Left forelimb (tissue), 1 donor: Measurements from ENCODE around the gene SAP130.
A peak's percentile ranks its signal among the peaks of the same experiment; 100 is the strongest.

Source experiments
- DNase-seq: peaks from one replicate; pipeline ENCODE4 v3.0.0-alpha.2; 2018; ENCODE audit warnings: low spot score

SAP130 gene

DNA sequence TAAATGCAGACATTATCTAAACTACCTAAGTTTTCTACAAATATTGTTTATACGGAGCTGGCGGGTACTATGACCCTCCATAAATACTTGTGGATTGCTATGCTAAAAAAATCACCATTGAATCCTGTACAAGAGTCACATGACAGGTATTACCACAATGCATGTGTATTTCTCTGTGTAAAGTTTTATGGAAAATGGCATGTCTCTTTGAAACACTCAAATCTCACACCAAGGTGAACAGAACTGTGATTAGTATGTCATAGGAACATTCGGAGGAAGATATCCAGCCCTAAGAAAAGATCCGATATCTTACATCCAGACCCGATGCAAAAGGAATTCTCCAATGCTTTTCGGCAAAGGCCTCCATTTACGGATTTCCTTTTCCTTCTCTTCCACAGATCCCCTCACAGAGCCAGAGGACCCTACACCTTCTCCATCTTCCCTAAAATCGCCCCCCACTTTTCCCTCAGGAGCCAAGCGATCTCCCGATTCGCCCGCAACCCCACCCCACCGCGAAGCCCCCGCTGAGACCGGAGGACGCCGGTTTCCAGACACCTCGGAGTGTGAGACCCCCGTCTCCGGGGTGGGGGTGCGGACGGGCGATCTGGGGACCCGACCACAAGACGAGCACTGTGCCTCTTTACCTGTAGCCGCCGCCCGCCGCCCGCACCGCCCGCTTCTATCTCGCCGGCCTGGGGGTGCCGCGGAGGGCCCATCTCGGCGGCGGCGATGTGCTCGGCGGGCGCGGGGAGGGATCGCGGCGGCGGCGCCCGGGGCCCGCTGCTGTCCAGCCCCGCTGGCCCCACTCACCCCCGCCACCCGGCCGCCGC lies 1.2 kb downstream of the SAP130 start:
- peak; percentile 66 for DNase-seq

DNA sequence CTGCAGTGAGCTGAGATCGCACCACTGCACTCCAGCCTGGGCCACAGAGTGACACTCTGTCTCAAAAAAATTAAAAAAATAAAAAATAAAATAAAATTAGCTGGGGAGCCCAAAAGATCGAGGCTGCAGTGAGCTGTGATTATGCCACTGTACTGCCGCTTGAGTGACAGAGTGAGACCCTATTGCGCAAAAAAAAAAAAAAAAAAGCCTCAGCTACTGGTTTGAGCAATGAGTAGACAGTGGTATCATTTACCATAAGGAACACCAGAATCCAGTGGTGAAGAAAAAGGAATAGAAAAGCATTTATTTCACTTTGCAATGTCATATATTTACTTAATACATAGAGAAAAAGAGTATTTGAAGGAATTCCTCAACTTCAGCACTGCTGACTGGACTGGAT lies 3.0 kb downstream of the SAP130 start:
- no peak for DNase-seq

DNA sequence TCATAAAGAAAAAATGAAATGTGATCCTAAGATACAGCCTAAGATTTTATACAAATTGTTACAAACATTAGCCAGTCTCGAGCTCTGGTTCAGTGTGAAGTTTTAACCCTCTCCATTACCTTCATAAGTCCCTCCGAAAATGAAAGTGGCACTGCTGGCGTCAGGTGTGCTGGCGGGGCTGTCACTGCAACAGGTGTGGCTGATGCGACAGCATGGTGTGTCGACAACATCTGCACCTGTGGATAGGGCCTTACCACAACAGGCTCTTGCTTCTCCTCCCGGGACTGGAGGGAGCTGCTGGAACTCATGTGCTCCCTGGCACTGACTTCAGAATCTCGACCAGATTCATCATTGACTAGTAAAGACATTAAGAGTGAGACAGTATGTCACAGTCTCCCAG lies 10.3 kb downstream of the SAP130 start:
- no peak for DNase-seq

DNA sequence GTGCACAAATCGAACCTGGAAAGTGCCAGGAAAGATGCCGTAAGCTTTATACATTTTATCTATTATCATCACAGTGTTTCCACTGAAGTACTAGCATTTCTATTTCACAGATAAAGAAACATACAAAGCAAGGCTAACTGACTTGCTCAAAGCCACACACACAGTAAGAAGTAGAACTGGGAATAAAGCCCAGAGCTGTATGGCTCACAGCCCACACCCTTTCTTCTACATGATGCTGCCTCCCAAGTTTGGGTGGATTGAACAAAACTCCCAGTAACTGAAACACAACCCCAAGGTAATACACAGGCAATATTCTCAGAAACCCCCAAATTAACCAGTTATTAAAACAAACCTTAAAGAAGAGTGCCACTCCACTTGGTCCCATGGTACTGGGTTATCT lies 11.2 kb downstream of the SAP130 start:
- DNase-seq: no peak

DNA sequence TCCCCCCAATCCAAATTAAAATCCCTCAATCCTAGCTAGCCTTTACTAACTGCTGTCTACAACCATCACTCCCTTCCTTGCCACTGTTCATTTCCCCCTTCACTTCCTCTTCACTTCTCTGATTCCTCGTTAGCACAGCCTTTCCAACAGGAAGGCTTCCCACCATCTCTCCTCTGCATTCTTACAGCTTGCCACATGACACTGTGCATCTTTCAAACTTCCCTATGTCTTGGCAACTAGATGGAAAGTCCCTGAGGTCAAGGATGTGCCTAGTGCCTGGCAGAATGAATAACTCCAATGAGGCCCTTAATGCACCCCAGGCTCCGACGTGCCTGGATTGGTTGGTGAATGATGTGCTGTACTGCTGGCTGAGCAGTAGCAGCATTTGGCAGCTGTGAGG lies 15.2 kb downstream of the SAP130 start:
- DNase-seq: no peak

DNA sequence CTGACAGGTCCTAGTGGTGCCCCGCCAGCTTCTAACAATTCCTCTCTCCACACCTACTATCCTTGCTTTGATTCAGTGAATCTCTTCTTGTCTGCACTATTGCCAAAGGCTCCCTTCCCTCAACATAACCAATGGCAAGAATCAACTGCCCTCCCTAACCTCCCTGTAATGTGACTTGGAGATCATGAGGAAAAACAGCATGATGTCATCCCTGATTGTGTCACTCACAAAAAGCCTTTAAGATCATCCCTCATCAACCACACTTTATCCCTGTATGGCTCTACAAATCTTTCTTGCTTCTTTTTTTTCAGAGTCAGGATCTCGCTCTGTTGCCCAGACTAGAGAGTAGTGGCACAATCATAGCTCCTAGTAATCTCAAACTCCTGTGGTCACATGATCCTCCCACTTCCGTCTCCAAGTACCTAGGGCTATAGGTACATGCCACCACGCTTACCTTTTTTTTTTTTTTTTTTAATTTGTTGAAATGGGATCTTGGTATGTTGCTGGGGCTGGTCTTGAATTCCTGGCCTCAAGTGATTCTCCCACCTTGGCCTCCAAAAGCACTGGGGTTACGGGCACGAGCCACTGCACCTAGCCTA lies 19.7 kb downstream of the SAP130 start:
- DNase-seq: no peak

DNA sequence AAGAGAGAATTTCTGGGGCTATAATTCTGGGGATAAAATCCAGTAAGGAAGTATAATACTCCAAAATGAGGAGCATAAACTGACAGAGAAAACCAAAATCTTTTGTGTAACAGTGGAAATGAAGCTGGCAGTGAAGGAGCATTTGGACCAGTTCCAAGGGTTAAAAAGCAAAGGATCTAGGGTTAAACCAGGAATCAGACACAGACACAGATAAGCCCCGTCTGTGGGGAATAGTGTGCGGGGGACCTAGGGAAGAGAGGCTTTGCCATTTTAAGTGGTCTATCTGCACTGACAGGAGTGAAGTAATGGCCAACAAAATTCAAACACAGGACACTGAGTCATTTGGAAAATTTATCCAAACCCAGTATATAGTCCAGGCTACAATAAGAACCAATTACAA lies 23.4 kb downstream of the SAP130 start:
- no peak for DNase-seq

DNA sequence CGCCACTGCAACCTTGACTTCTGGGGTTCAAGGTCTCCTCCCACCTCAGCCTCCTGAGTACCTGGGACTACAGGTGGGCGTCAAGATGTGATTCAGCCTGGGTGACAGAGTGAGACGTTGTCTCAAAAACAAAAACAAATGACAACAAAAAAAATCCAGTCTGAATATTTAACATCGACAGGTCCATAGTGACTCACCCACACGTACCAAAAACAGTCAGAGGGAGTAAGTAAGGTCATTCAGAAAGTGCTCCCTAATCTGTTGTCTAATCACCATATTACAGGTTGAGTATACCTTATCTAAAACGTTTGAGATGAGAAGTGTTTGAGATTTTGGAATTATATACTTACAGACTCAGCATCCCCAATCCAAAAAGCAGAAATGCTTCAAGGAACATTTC lies 24.4 kb downstream of the SAP130 start:
- DNase-seq: no peak

DNA sequence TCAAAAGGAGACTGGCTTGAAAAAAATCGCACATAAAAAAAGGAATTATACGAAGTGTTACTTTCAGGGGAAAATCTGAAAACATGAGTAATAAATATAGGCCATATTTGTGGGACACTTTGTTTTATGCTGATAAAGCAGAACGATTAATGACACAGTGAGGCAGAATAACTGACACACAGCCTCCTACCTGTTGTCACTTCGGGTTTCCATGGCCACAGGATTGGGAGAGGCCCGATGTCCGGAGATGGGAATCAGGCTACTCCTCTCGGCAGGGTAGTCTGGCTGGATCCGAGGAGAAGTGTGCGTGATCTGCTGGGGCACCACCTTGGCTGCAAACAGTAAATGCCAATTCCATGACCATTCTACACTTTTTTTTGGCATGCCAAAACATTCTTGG lies 31.7 kb downstream of the SAP130 start:
- DNase-seq: no peak

DNA sequence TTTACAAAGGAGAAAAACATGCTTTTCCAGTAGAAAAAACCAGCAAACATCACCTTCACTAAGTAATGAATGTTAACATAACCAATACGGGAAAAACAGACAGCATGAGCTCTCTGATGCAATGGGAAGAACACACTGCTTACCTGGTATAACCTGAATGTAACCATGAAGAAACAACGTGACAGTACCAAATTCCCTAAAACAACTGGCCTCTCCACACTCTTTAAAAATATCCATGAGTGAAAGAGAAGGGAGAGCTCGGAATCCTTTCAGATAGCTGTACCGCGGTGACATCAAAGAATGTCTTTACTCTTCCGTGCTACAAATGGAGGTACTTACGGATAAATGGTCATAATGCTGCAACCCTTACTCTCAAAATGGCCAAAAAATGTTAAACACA lies 32.1 kb downstream of the SAP130 start:
- DNase-seq: no peak

DNA sequence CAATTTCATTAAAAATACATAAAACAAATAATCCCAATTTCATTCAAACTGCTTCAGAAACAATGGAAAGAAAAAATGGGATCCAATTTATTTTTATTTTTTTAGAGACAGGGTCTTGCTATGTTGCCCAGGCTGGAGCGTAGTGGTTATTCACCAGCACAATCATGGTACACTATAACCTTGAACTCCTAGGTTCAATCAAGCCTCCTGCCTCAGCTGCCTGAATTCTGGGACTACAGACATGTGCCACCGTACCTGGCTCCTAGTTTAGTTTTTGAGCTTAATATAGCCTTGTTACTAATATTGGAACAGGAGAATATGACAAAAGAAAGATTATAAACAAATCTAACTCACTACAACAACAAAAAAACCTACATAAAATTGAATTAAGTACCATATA lies 34.2 kb downstream of the SAP130 start:
- DNase-seq: no peak

DNA sequence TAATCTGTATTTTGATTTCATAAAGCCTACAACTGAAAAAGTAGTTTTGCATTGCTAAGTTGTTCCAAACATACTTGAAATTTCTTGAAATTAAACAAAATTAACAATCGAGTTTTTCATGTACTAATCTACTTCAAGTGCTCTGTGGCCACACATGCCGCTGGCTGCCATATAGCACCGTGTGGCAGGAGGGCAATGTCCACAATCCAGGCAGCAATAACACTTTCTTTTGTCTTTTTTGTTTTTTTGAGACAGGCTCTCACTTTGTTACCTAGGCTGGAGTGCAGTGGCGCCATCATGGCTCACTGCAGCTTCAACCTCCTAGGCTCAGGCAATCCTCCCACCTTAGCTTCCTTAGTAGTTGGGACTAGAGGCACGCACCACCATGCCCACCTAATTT lies 36.1 kb downstream of the SAP130 start:
- no peak for DNase-seq

DNA sequence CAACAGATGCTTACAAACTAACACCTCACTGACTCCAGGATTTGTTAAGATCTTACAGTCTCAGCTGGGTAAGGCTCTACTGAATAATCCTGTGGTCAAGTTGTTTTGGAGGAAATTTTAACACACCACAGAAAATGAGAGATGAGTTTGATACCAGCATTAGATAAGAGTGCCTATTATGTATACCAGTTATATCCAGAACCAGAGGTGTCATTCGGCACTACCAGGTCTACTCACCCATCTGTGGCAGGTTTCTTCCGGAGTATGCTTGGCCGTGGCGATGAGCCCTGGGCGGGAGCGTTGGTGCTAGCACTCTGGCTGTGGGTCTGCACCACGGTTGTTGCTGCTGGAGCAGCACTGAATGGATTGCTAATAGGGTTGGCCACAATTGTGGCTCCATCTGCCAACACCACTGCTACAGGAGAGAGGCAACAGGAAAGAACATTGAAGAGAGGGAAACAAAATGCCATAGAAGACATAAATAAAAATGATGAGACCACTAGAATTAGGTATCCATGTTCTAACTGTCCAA lies 41.2 kb downstream of the SAP130 start:
- DNase-seq: no peak

DNA sequence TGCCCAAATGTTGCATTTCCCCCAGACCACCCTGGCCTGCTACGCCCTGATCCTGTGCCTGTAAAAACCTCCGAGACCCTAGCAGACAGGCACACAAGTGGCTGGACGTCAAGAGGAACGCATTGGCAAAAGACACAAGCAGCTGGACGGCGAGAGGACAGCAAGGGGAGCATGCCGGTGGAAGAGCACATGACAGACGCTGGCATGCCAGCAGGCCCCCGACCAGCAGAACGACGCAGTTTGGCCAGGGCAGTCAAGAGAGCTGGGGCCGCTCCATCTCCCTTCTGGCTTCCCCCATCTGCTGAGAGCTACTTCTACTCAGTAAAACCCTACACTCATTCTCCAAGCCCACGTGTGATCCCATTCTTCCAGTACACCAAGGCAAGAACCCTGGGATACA lies 42.1 kb downstream of the SAP130 start:
- DNase-seq: no peak

DNA sequence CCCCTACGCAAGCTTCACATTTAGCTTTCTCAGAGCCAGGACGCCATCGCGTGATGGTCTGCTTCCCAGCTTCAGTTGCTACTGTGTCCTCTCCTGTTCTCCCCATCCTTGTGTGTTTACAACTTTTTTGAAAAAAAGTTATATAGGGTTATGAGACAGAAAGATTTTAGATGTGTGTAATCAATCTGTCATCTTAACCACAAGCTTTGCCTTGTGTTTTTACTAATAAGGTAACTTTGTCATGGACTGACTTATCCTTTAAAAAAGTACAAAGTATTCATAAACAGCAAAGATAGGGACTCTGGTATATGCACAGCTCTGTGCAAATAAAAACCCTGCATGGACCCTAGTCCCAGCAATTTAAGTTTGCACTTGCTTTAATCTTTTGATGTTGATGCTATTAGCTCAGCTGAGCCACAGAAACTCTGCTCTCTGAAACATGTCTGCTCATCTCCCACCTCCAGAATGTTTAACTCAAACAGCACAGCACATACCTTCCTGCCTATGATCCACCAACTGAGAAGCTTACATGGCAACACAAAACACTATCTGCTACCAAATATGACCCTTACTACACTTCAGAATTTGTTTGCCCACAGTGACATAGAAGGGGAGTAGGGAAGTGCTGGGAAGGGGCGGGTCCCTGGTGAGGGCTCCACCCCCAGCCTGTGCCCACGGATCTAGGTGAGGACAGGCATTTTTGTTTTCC lies 42.7 kb downstream of the SAP130 start:
- DNase-seq: no peak

DNA sequence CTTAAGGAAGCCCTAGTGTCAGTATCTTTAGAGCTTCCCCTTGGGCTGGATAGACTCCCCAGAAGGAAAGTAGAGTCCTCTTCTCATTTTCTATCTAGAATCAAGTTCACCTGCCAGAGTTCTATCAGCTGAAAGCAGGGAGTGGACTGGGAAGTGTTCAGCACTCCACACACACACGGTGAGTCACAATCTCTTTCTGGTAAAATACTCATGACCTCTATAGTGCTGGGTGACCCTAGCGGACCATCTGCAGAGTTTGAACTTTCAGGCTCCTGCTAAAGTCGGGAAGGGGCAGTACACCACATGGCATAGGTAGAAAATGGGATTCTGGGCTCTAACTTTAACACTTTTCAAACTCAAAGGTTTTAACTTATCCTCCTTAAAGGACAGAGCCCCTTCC lies 43.3 kb downstream of the SAP130 start:
- DNase-seq: no peak

DNA sequence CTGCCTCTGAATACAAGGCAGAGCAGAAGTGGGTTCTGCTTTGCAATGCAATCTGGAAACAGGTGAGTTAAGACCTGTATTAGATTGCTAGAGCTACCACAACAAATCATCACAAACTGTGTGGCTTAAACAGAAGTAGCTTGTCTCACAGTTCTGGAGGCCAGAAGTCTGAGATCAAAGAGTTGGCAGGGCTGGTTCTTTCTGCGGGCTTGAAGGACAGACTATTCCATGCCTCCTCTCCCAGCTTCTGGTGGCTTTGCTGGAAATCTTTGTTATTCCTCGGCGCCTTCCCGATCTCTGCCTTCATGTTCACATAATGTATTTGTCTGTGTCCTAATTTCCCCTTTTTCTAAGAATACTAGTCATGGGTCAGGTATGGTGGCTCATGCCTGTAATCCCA lies 58.4 kb downstream of the SAP130 start:
- DNase-seq: no peak

DNA sequence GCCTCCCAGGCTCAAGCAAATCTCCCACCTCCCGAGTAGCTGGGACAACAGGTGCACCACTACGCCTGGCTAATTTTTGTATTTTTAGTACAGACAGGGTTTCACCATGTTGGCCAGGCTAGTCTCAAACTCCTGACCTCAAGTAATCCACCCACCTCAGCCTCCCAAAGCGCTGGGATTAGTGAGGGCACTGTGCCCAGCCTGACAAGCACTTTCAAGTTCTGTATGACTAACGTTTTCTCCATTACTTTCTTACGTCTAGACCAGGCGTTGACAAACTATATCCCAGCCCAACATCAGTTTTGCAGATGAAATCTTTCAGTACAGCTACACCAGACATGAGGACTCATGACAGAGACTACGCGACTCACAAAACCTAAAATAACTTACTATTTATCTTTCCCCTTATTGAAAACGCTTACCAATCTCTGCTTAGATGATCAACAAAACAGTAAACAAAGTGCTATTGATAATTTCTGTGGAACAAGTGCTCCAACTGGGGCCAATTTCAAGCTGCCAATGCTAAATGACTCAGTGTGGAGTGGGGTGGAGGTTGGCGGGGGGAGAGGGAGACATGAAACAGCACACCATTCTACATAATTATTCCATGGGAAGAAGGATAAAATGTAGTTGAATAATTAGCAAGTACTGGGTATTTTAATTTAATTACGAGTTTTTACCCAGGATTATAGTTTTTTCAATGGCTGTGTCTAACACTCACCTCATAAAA lies 59.1 kb downstream of the SAP130 start:
- no peak for DNase-seq

DNA sequence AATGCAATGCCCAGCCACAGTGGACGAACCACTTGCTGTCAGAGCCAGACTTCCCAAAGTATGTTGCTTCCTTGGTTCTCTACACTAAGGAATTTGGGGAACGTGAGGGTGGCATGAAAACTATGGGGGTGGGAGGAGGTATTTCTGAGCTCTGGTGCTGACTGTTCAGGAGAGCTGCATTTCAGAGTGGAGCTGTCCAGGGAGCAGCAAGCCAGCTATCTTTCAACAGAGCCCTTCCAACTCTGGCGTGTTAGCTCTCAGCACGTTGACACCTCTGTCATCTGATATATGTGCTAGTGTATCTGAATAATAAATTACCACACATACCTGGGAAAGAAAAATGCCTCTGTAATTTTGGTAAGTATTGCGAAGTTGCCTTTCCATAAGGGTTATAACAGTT lies 66.1 kb downstream of the SAP130 start:
- no peak for DNase-seq

DNA sequence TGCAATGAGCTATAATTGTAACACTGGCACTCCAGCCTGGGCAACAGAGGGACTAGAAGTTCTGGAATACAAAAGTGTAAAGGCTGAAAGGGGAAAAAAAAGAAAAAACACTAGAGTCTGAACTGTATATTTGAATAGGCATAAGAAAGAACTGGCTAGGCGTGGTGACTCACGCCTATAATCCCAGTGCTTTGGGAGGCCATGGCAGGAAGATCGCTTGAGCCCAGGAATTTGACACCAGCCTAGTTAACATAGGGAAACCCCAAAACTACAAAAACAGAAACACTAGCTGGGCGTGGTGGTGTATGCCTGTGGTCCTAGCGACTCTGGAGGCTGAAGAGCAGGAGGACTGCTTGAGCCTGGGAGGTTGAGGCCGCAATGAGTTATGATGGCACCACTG lies 70.6 kb downstream of the SAP130 start:
- no peak for DNase-seq

DNA sequence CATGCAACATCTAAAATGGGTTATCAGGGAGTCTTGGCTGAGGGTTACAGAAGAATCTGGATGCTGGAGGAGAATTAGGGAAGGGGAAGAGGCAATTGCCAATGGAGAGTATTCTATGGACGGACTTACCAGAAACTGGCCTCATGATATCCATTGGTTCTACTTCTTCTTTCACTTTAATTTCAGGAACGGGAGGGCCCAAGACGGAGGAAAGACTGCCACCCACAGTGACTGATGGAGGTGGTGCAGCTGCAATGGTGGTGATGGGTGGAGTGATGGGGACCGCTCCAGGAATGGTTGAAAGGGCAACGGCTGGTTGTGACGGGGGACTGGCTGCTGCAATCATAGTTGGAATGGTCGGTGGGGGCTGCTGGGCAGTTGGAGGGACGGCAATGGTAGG lies 73.0 kb downstream of the SAP130 start:
- no peak for DNase-seq

DNA sequence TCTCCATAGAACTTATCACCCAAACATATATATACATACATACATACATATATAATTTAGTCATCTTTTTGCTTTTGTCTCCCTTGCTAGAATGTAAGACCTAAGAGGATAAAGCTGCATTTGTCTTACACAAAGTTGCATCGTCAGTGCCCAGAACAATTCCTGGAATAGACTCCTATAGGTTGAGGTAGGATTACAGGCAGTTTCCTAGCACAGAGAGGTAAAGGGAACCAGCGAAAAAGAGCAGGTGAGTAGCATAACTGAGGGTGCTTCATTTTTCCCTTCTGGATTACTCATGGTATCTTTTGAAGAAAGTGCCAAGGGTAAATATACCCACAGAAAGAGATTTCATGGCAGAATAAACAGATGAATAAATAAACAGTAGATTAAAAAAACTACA lies 74.0 kb downstream of the SAP130 start:
- DNase-seq: no peak
